Left lung (tissue), 10 donors: Measurements from ENCODE around the gene PA2G4. TPM values are rescaled to one million over a fixed set of nuclear protein-coding genes. Genes with fewer than 3 reads are reported as not detected.
A peak's percentile ranks its signal among the peaks of the same experiment; 100 is the strongest.

ENCODE experiments used
- ATAC-seq: fragments of 200-7000 bp; cut with Tn5 transposase; one replicate; pipeline ENCODE4 v1.9.1; 2020; ENCODE audit warnings: moderate library complexity
- DNase-seq, 4 donors: peaks; one replicate each; pipeline ENCODE4 v3.0.0-alpha.2; 2013 to 2020
- H3K27ac ChIP-seq, 2 donors: fragments of 200-600 bp; sonication (generic) in 1 of 2; one replicate each; pipeline versions ENCODE4 v1.5.0 to v1.8.0; 2020 to 2021
- H3K27me3 ChIP-seq, 2 donors: fragments of 200-600 bp; sonication (generic) in 1 of 2; one replicate each; pipeline versions ENCODE4 v1.5.0 to v1.8.0; 2020 to 2021
- H3K36me3 ChIP-seq, 2 donors: fragments of 200-600 bp; sonication (generic) in 1 of 2; one replicate each; pipeline versions ENCODE4 v1.5.0 to v1.8.0; 2020 to 2021
- H3K4me1 ChIP-seq, 2 donors: fragments of 200-600 bp; one replicate each; pipeline ENCODE4 v1.8.0; 2021
- H3K4me3 ChIP-seq, 2 donors: fragments of 200-600 bp; sonication (generic) in 1 of 2; one replicate each; pipeline versions ENCODE4 v1.5.0 to v1.8.0; 2020 to 2021; ENCODE audit warnings: mild to moderate bottlenecking in 1 of 2
- H3K9me3 ChIP-seq, 2 donors: fragments of 200-600 bp; sonication (generic) in 1 of 2; one replicate each; pipeline versions ENCODE4 v1.5.0 to v1.8.0; 2020 to 2021
- CTCF ChIP-seq, 2 donors: fragments of 200-600 bp; sonication (generic) in 1 of 2; IDR thresholded peaks; one replicate each; pipeline versions ENCODE4 v1.5.0 to v1.8.0; 2021; ENCODE audit warnings: antibody characterized with exemption in 2 of 2
- intact Hi-C, 2 donors: fragments of 100-400 bp; cut with DNase I; formaldehyde crosslinking; loops; one replicate each; pipeline versions ENCODE4 v1.11.2 to v1.14.2; 2022
- polyA plus RNA-seq, 6 donors: library from polyadenylated mRNA; unstranded; fragments of 120-200 nt; gene quantifications; one replicate each; pipeline ENCODE4 v1.2.1, GENCODE V29; 2013; ENCODE audit not compliant: insufficient read length in 6 of 6
- total RNA-seq, 2 donors: library from RNA; stranded (reverse); fragmentation: NEBNext Ultra II Directional; extraction: Animal tissue kit (Norgen Biotek cat#: 25700); gene quantifications; one replicate each; pipeline ENCODE4 v1.2.1, GENCODE V29; 2021
- donor health status: DM: no; HTN: yes; CAD: no.
- donor health status: DM: no; HTN: no; CAD: no.

Gene PA2G4
- total and polyA plus RNA-seq, 8 donors, result 62.0 to 151 (median 130) TPM

- Histone ChIP-seq H3K4me3 (peak overlapping the region in 1 of 2 donors; percentile 84), H3K9me3 (no peaks in the 10 kb centered on the region), H3K27me3 (no peaks in the 10 kb centered on the region), H3K4me1 (peaks cover 7 to 31% of the 10 kb centered on the region in 2 donors), H3K27ac (peak overlapping the region; percentile 85 to 86), H3K36me3 (peaks cover 0 to 34% of the 10 kb centered on the region in 2 donors)
- no peak for TF ChIP-seq CTCF (IDR thresholded peaks at IDR 0.05)
- intact Hi-C loops, result no loop called here
- DNase-seq (no peak), ATAC-seq (no peak)
Measured at GRCh38 chr12:56103066-56103711, 1.2 kb upstream of the PA2G4 start.

- peaks cover 7 to 31% of the 10 kb centered on the region in 2 donors for H3K4me1 ChIP-seq
- DNase-seq, result no peak
- no peaks in the 10 kb centered on the region for H3K27me3 ChIP-seq
- peak overlapping the region; percentile 84 to 87 for H3K4me3 ChIP-seq
- H3K36me3 ChIP-seq, result peaks cover 0 to 40% of the 10 kb centered on the region in 2 donors
- intact Hi-C loops, result no loop called here
- no peak for ATAC-seq
- no peak for TF ChIP-seq CTCF (IDR thresholded peaks at IDR 0.05)
- peak overlapping the region; percentile 85 to 86 for H3K27ac ChIP-seq
- no peaks in the 10 kb centered on the region for H3K9me3 ChIP-seq
Measured at GRCh38 chr12:56103823-56104108, 593 bp upstream of the PA2G4 start.

DNA sequence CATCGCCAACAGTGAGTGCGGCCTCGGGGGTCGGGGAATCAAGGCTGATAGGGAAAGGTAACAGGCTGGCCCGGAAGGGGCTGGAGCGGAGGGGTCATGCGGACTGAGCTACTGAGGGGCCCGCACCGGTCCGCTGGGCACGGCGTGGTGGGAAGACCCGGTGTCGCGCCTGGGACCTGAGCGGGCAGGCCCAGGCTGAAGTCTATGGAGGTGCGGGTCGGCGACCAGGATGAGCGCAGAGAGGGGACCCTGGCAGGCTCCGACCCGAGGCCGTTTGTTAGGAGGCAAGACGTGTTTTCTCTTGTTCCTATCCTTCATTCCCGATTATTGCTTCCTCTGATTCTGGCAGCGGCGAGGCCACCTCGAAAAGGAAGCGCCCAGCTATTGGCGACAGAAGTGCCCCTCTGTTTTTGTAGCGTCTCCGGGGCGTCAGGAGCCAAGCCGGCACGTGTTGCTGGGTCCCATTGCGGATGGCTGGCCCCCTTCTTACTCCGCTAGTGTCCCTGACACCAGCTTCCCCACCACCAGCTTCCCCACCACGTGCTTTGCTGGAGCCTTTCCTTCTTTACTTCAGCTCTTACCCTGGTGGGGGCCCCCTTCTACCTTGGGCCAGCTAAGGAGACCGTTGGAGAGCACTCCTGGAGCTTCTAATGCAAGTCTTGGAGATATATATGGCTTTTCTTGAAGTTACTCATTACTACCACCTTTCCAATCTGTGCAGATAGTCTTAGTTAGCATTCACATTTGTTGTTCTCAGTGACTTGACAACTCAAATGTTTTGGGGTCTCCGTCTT lies 653 bp downstream of the PA2G4 start:
- ATAC-seq, result peak; percentile 42

GRCh38 chr12:56105609-56105902 lies 1.2 kb downstream of the PA2G4 start:
- peak overlapping the region; percentile 84 to 87 for H3K4me3 ChIP-seq
- peaks cover 0 to 52% of the 10 kb centered on the region in 2 donors for H3K36me3 ChIP-seq
- no peak for TF ChIP-seq CTCF (IDR thresholded peaks at IDR 0.05)
- no peaks in the 10 kb centered on the region for H3K9me3 ChIP-seq
- no peaks in the 10 kb centered on the region for H3K27me3 ChIP-seq
- intact Hi-C loops, result no loop called here
- ATAC-seq, result no peak
- no peak for DNase-seq
- H3K27ac ChIP-seq, result peak overlapping the region in 1 of 2 donors; percentile 85
- peaks cover 7 to 31% of the 10 kb centered on the region in 2 donors for H3K4me1 ChIP-seq

More for the DNA sequence above, 653 bp downstream of the PA2G4 start:
- Histone ChIP-seq H3K4me3 (peak overlapping the region; percentile 84 to 87), H3K36me3 (peaks cover 0 to 47% of the 10 kb centered on the region in 2 donors), H3K27ac (peak overlapping the region; percentile 85), H3K27me3 (no peaks in the 10 kb centered on the region), H3K4me1 (peaks cover 7 to 31% of the 10 kb centered on the region in 2 donors), H3K9me3 (no peaks in the 10 kb centered on the region)
- intact Hi-C loops, result no loop called here
- DNase-seq, result peak in 2 of 4 donors; percentile 60 to 84
- TF ChIP-seq CTCF (IDR thresholded peaks at IDR 0.05), result no peak

DNA sequence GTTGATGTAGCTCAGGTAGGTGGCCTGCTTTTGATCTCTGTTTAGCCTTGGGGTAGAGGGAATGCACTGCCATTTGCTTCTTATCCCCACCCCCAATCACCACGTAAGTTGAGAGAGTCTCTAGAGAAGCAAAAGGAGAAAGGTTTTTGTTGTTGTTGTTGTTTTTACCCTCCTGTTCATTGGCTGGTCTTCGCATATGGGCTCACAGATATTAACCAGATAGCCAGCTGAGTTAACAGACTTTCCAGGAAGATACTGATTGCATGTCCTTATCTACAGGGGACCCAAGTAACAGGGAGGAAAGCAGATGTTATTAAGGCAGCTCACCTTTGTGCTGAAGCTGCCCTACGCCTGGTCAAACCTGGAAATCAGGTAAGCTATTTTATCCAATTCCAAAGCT lies 2.9 kb downstream of the PA2G4 start:
- no peaks in the 10 kb centered on the region for H3K27me3 ChIP-seq
- no peaks in the 10 kb centered on the region for H3K9me3 ChIP-seq
- peaks cover 0 to 58% of the 10 kb centered on the region in 2 donors for H3K36me3 ChIP-seq
- TF ChIP-seq CTCF (IDR thresholded peaks at IDR 0.05), result no peak
- DNase-seq (no peak), ATAC-seq (no peak)
- intact Hi-C loops, result no loop called here
- H3K27ac ChIP-seq, result no peak overlapping the region
- H3K4me3 ChIP-seq, result no peak overlapping the region
- H3K4me1 ChIP-seq, result peaks cover 7 to 31% of the 10 kb centered on the region in 2 donors
